GM12878 (cell line): ENCODE data around the gene NSG2.

Experiments used
- CREM ChIP-seq: IDR thresholded peaks from 2 replicates; pipeline ENCODE4 v1.6.1; 2014; ENCODE audit warnings: antibody characterized with exemption, low read depth
- EP300 ChIP-seq, 2 experiments: fragments of 150-350 bp in 1 of 2; IDR thresholded peaks; 2 replicates each; pipeline ENCODE4 v1.6.1; 2011 to 2012; ENCODE audit warnings: low read depth in 2 of 2, low read length in 2 of 2, borderline replicate concordance in 1 of 2, improper control_type of control experiment in 1 of 2, inconsistent platforms in 1 of 2; ENCODE audit not compliant: control insufficient read depth in 1 of 2
- KLF5 ChIP-seq: fragments of 450-650 bp; IDR thresholded peaks from 2 replicates; pipeline ENCODE4 v1.6.1; 2014; ENCODE audit warnings: mild to moderate bottlenecking; ENCODE audit not compliant: partially characterized antibody
- ZNF384 ChIP-seq: IDR thresholded peaks from 2 replicates; pipeline ENCODE4 v1.6.1; 2012; ENCODE audit warnings: low read depth, mild to moderate bottlenecking, low read length, improper control_type of control experiment, borderline replicate concordance
- TF ChIP-seq, protein P1 (sequence below): fragments of 450-650 bp; IDR thresholded peaks from 2 replicates; pipeline ENCODE4 v1.6.1; 2017; ENCODE audit warnings: mild to moderate bottlenecking, moderate library complexity

DNA sequence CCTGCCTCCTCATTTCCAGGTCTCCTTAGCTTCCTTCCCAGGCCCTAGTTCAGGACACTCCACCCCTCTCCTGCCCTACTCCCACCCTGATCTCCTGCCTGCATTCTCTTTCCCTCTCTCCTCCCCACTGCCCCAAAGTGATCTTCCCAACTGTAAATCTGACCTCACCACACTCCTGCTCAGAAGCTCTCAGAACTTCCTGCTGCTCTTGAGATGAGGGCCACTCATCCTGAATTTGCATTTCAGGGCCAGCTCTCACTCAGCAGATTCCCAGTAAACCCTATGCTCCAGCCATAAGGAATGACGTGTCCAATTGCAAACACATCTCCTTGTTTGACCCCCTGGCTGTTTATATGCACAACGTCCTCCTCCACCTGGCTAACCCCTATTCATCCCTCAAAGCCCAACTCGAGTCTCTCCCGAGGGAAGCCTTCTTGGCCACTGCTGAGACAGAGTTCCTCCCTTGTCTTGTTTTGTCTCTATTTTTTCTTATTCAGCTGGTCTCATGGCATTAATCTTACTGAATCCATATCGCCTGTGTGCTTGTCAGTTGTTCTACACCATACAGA, 95.0 kb downstream of the NSG2 start:
- TF ChIP-seq CREM: no peak
- no peak for TF ChIP-seq KLF5
- TF ChIP-seq ZNF384: no peak
- TF ChIP-seq, protein P1, sequence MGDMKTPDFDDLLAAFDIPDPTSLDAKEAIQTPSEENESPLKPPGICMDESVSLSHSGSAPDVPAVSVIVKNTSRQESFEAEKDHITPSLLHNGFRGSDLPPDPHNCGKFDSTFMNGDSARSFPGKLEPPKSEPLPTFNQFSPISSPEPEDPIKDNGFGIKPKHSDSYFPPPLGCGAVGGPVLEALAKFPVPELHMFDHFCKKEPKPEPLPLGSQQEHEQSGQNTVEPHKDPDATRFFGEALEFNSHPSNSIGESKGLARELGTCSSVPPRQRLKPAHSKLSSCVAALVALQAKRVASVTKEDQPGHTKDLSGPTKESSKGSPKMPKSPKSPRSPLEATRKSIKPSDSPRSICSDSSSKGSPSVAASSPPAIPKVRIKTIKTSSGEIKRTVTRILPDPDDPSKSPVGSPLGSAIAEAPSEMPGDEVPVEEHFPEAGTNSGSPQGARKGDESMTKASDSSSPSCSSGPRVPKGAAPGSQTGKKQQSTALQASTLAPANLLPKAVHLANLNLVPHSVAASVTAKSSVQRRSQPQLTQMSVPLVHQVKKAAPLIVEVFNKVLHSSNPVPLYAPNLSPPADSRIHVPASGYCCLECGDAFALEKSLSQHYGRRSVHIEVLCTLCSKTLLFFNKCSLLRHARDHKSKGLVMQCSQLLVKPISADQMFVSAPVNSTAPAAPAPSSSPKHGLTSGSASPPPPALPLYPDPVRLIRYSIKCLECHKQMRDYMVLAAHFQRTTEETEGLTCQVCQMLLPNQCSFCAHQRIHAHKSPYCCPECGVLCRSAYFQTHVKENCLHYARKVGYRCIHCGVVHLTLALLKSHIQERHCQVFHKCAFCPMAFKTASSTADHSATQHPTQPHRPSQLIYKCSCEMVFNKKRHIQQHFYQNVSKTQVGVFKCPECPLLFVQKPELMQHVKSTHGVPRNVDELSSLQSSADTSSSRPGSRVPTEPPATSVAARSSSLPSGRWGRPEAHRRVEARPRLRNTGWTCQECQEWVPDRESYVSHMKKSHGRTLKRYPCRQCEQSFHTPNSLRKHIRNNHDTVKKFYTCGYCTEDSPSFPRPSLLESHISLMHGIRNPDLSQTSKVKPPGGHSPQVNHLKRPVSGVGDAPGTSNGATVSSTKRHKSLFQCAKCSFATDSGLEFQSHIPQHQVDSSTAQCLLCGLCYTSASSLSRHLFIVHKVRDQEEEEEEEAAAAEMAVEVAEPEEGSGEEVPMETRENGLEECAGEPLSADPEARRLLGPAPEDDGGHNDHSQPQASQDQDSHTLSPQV: no peak
- no peak for TF ChIP-seq EP300 (IDR thresholded peaks at IDR 0.05; ENCODE audit: borderline replicate concordance in 1 of 2, control insufficient read depth in 1 of 2, low read depth in 2 of 2, low read length in 2 of 2)
